Skin epidermis (tissue), 12 donors: ENCODE data around the gene MAGI1.

Experiments used
- H3K27ac ChIP-seq, 21 experiments: fragments of 200-600 bp; sonication (generic) in 11 of 21; one replicate each; pipeline ENCODE4 v1.5.0; 2020; ENCODE audit warnings: mild to moderate bottlenecking in 3 of 21, inconsistent platforms in 2 of 21, moderate library complexity in 2 of 21
- H3K4me3 ChIP-seq, 7 experiments: fragments of 200-600 bp; sonication (generic) in 2 of 7; one replicate each; pipeline ENCODE4 v1.5.0; 2020; ENCODE audit warnings: inconsistent platforms in 2 of 7, mild to moderate bottlenecking in 2 of 7, moderate library complexity in 1 of 7

The MAGI1 gene

GRCh38 chr3:65672871-65673815, 365.6 kb downstream of the MAGI1 start:
- Histone ChIP-seq H3K4me3 (no peak overlapping the region), H3K27ac (peak overlapping the region in 1 of 21 experiments; percentile 30)

DNA sequence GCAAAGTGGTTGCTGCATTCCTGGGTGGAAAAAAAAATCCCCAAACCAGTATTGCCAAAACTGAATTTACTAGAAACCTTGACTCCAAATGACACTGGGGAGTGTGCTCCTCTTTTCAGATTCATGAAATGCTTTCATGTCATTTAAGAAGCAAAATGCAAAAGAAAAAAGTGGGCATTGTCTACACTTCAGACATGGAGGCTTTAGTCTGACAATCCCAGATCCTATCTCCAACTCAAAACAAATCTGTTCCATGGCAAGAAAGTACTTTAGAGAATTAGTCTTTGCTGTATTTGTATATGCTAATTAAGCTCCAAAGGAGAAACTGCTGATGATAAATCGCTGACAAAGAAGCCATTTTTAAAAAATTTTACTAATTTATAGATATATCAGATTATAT, 366.7 kb downstream of the MAGI1 start:
- no peak overlapping the region for H3K4me3 ChIP-seq
- H3K27ac ChIP-seq, result no peak overlapping the region

- no peak overlapping the region for H3K27ac ChIP-seq
- no peak overlapping the region for H3K4me3 ChIP-seq
These were observed 367.7 kb downstream of the MAGI1 start for GRCh38 chr3:65671004-65671403.

GRCh38 chr3:65669163-65669875, 369.4 kb downstream of the MAGI1 start:
- no peak overlapping the region for H3K4me3 ChIP-seq

GRCh38 chr3:65667963-65668362, 370.8 kb downstream of the MAGI1 start:
- Histone ChIP-seq H3K4me3 (no peak overlapping the region), H3K27ac (no peak overlapping the region)

More at GRCh38 chr3:65669163-65669875, 369.4 kb downstream of the MAGI1 start:
- H3K27ac ChIP-seq, result no peak overlapping the region

GRCh38 chr3:65666448-65667091, 372.1 kb downstream of the MAGI1 start:
- H3K4me3 ChIP-seq, result no peak overlapping the region
- no peak overlapping the region for H3K27ac ChIP-seq

- Histone ChIP-seq H3K4me3 (no peak overlapping the region), H3K27ac (no peak overlapping the region)
These were observed 372.8 kb downstream of the MAGI1 start for GRCh38 chr3:65665915-65666314.

GRCh38 chr3:65664931-65665330, 373.8 kb downstream of the MAGI1 start:
- Histone ChIP-seq H3K27ac (no peak overlapping the region), H3K4me3 (no peak overlapping the region)

GRCh38 chr3:65664446-65664845, 374.3 kb downstream of the MAGI1 start:
- H3K4me3 ChIP-seq, result no peak overlapping the region
- no peak overlapping the region for H3K27ac ChIP-seq

- no peak overlapping the region for H3K27ac ChIP-seq
- H3K4me3 ChIP-seq, result no peak overlapping the region
These were observed 376.6 kb downstream of the MAGI1 start for GRCh38 chr3:65662095-65662494.

DNA sequence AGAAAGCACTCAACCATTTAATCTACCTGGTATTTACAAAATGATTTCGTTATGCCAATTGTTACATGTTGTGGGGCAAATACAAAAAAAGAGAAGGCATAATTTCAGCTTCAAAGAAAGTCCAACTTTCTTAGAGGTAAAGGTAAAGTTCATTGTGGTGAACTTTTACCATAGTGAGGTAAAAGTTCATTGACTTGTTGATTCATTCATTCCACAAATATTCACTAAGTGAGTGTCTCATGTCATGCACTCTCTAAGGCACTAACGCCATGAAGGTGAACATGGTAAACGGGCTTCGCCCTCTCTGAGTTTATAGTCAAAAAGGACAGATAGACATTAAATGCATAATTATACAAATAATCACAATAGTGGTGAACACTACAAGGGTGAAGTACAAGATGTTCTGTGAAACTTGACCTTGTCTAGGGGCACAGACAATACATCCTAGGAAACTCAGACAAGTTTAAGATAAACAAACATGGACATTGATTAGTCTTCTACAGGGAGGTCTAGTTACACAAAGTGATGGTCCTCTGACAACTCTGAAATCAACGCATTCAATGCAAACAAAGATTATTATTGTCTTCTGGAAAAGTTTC, 378.6 kb downstream of the MAGI1 start:
- Histone ChIP-seq H3K27ac (no peak overlapping the region), H3K4me3 (no peak overlapping the region)

DNA sequence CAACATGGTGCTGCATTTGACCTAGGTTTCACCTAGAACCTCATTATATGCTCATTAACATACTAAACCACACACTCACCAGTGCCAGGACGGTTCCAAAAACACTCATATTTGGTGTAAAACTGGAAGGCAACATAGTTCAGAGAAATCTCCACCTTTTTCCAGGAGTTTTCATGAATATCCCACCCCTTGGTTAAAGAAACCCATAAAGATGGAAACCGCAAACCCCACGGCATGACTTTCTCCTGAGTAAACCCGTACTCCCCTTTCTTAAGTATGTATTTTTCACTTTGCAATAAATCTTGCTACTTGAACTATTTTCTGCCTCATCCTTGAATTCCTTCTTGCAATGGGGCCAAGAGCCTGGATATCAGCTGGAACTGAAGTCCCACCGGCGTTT, 379.3 kb downstream of the MAGI1 start:
- Histone ChIP-seq H3K4me3 (no peak overlapping the region), H3K27ac (no peak overlapping the region)

DNA sequence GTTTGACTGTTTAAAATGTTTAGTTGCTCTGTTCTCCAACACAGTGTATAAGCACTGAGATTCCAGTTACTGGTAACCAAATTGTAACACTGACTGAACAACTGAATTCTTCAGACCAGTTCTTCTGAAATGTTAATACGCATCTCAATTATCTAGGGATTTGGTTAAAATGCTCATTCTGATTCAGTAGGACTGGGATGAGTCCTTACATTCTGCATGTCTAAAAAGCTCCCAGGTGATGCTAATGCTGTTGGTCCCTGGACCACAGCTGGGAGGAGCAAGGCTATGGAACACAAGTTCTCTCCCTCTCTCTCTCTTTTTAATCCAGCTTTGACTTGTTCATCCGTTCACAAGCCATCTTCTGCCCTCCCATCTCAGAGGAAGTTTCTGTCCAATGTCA, 380.3 kb downstream of the MAGI1 start:
- H3K4me3 ChIP-seq, result no peak overlapping the region
- H3K27ac ChIP-seq, result no peak overlapping the region

- Histone ChIP-seq H3K27ac (no peak overlapping the region), H3K4me3 (no peak overlapping the region)
These were observed 383.7 kb downstream of the MAGI1 start for GRCh38 chr3:65655061-65655460.

DNA sequence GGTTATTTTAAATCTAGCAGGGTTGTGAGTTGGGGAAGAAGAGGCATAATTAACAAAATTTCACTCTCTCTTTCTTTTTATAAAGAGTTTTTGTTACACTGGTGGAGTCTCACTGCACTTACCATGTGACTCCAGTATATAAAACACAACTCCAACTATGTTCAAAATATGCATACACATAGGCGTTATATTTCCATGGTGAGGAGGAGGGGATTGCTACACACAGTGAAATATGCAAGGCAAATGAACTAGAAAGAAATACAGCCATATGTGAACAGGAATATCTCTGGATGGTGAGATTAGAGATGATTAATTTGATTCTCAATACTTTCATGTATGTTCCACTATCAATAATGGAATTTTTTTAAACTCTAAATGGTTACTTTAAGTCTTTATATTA, 385.0 kb downstream of the MAGI1 start:
- H3K4me3 ChIP-seq, result no peak overlapping the region
- no peak overlapping the region for H3K27ac ChIP-seq

DNA sequence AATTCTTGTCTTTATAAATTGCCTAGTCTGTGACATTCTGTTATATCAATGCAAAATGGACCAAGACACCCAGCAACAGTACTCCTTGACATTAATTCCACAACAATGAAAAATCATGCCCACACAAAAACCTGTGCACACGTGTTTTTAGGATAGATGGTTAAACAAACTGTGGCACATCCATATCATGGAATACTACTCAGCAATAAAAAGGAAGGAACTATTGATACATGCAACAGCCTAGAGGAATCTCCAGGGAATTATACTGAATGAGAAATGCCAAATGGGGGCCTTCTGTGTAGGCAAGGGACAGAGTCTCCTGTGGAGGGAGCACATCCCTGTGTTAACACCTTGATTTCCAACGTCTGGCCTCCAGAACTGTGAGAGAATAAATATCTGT, 388.5 kb downstream of the MAGI1 start:
- Histone ChIP-seq H3K27ac (peak overlapping the region in 1 of 21 experiments; percentile 72), H3K4me3 (no peak overlapping the region)

- no peak overlapping the region for H3K27ac ChIP-seq
- H3K4me3 ChIP-seq, result no peak overlapping the region
These were observed 391.3 kb downstream of the MAGI1 start for GRCh38 chr3:65647369-65647768.

GRCh38 chr3:65642883-65643282, 395.8 kb downstream of the MAGI1 start:
- Histone ChIP-seq H3K27ac (peak overlapping the region in 1 of 21 experiments; percentile 6), H3K4me3 (no peak overlapping the region)

- no peak overlapping the region for H3K4me3 ChIP-seq
- peak overlapping the region in 2 of 21 experiments; percentile 18 to 75 for H3K27ac ChIP-seq
These were observed 396.9 kb downstream of the MAGI1 start for GRCh38 chr3:65641777-65642176.

DNA sequence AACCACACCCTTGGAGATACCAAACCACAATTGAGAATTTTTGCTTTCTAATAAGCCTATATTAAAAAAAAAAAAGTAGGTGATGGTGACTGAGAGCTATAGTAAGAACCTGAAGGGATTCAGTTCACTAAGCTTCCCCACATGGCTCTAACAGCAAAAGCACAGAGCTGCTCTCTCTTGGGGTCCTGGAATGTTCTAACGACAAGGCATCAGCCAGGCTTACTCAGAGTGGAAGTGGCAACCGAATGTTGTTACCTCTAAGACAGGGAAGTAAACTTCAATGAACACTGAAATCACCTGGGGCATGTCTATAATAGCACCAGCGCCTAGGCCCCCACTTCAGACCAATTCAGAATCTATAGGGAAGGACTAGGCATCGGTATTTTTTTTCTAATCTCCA, 397.7 kb downstream of the MAGI1 start:
- Histone ChIP-seq H3K4me3 (no peak overlapping the region), H3K27ac (peak overlapping the region in 1 of 21 experiments; percentile 75)
